Ishikawa (cell line): ENCODE measurements around the gene DENND4C.

Experiments used
- CREB1 ChIP-seq: IDR thresholded peaks from 2 replicates; pipeline ENCODE4 v1.6.1; 2012; ENCODE audit warnings: low read depth
- FOXM1 ChIP-seq: IDR thresholded peaks from 2 replicates; pipeline ENCODE4 v1.6.1; 2012; ENCODE audit warnings: low read depth, borderline replicate concordance
- RAD21 ChIP-seq: IDR thresholded peaks from 2 replicates; pipeline ENCODE4 v1.6.1; 2012; ENCODE audit warnings: low read depth
- REST ChIP-seq: IDR thresholded peaks from 2 replicates; pipeline ENCODE4 v1.6.1; 2012; ENCODE audit warnings: low read depth, mild to moderate bottlenecking
- TAF1 ChIP-seq: IDR thresholded peaks from 2 replicates; pipeline ENCODE4 v1.6.1; 2012; ENCODE audit warnings: low read depth, mild to moderate bottlenecking
- TEAD4 ChIP-seq: IDR thresholded peaks from 2 replicates; pipeline ENCODE4 v1.6.1; 2012
- USF1 ChIP-seq: IDR thresholded peaks from 2 replicates; pipeline ENCODE4 v1.6.1; 2012

GRCh38 chr9:19231904-19232822 is 1.7 kb downstream of the DENND4C start:
- TF ChIP-seq REST = no peak
- no peak for TF ChIP-seq USF1
- TF ChIP-seq TAF1 = no peak
- TF ChIP-seq CREB1 = no peak
- TF ChIP-seq FOXM1 = no peak
- TF ChIP-seq RAD21 = no peak
- no peak for TF ChIP-seq TEAD4
